Choroid plexus epithelial cell (primary cell): ENCODE measurements around the gene FGF18.

Experiments
- DNase-seq: peaks from one replicate; pipeline ENCODE4 v3.0.0-alpha.2; 2010; ENCODE audit warnings: low read depth
- H3K4me3 ChIP-seq: 2 replicates; pipeline ENCODE4 v1.5.1; 2011; ENCODE audit warnings: low read depth, mild to moderate bottlenecking, control low read depth, low read length, moderate library complexity
- CTCF ChIP-seq: conservative IDR thresholded peaks from 2 replicates; pipeline ENCODE4 v1.5.1; 2011; ENCODE audit warnings: low read depth, mild to moderate bottlenecking, control low read depth, inconsistent platforms, low read length, moderate library complexity

FGF18 gene

DNA sequence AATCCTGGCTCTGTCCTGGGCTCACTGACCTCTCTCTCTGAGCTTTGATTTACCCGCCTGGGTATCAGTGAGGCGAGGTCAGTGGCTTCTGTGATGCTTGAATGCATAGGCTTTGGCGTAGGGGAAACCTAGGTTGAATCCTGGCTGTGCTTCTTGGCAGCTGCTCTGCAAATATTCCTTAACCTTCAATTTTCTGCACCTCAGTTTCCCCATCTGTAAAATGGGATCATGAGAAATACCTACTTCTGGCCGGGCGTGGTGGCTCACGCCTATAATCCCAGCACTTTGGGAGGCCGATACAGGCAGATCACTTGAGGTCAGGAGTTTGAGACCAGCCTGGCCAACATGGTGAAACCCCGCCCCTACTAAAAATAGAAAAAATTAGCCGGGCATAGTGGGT lies 7.2 kb downstream of the FGF18 start:
- H3K4me3 ChIP-seq, result no peak overlapping the region
- DNase-seq, result no peak
- no peak for TF ChIP-seq CTCF

DNA sequence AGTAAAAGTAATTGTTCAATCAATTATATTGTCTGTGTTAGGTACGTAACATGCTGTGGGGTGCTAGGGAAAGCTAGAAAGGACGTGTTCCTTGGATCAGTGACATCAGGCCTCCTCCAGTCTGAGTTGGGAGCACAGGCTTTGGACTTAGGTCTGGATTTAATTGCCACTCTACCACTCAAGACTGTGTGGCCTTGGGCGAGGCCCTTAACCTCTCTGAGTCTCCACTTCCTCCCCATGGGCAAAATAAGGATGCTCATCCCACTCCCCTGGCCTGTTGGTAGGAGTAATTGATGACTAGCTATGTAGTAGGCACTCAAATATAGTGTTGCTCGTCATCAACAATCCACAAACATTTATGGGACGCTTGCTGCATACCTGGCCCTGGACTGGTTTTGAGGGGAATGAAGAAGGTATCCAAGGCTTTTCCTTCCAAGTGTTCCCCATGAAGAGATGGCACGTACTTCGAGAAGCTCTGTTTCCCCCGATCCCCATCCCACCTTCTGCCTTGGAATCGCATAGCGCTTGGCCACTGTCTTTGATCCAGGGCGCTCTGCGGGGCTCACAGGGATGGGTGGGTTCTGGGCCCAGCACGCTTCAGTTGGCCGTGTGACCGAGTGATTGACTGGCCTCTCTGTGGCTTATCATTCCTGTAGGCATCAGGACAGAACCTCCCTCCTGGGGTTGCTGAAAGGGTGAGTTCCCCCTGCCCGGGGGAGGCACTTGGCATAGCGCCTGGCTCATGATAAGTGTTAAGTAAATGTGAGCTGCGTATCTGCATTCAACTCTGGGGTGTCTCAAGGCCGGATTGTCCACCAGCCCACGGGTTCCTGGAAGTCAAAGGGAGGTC lies 8.1 kb downstream of the FGF18 start:
- TF ChIP-seq CTCF, result no peak
- DNase-seq, result no peak
- H3K4me3 ChIP-seq, result no peak overlapping the region

DNA sequence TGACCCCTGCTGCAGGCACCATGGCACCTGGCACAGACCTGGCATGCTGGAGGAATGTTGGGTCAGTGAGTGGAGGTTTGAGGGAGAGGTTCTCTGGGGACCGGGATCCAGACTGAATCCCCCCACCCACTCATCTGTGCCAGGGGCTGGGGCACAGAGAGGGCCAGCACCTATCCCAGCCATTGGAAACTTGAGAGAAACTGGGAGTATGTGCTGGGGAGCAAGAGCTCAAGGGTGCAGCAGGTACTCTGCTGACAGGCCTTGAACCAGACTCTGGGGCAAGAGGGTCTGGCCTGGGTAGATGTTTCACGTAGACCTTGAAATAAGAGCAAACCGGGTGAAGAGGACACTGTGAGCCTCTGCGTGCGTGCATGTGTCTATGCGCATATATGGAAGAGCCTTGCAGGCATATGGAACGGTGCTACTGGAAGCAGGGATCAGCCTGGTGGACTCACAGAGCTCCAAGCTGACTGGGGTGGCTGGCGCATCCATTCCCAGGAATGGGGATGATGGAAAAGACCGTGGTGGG lies 8.8 kb downstream of the FGF18 start:
- no peak for TF ChIP-seq CTCF
- no peak for DNase-seq
- H3K4me3 ChIP-seq, result no peak overlapping the region

DNA sequence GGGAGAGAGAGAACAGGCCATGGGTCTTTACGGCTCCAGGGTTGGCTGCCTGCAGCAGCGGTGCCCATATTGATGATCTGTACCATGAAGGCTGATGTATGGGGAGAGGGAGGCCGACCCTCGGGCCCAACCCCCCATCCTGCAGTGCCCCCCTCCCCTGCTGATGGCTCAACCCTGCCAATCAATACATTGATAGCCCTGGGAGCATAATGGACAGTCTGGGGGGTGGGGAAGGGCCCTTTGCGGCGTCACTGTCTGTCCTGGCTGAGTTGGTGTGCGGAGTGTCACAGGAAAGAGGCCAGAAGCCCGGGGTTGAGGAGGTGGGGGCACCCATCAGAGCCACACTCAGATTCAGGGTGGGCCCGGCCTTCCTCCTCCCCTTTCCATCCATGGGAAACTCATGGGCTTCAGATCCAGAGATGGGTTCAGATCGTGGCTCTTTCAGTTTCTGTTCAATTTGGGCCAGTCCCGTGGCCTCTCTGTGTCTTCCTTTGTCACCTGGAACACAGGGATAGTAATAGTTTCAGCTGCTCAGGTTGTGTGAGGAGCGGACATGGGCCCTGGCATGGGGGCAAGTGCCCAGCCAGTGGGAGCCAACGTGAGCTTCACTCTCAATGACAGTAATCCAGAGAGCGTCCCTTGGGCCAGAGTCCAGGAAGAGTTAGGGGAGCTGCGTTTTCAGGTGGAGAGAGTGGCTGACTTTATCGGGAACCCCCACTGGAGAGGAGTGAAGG lies 9.5 kb downstream of the FGF18 start:
- no peak for DNase-seq
- no peak overlapping the region for H3K4me3 ChIP-seq
- no peak for TF ChIP-seq CTCF

DNA sequence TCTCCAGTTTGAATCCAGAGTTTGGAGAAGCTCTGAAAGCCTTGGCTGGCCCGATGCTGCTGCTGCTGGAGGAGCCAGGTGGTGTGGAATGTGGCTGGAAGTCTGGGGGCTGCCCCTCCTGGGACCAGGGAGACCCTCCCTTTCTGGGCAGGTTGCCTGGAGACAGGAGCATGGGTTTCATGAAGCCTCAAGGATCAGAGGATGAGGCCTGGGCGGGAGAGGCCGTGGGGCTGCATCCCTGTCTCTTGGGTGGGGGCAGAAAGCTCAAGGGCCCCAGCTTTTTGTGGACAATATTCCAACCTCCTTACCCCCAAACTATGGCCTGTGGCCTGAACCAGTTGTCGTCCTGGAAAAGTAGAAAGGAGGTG lies 10.1 kb downstream of the FGF18 start:
- TF ChIP-seq CTCF, result no peak
- H3K4me3 ChIP-seq, result no peak overlapping the region
- DNase-seq, result no peak

- no peak for TF ChIP-seq CTCF
- DNase-seq, result no peak
These were observed 11.9 kb downstream of the FGF18 start for GRCh38 chr5:171431251-171431777.

More at GRCh38 chr5:171431251-171431777, 11.9 kb downstream of the FGF18 start:
- H3K4me3 ChIP-seq, result no peak overlapping the region
